Hematopoietic multipotent progenitor cell treated with erythropoietin and hydrocortisone succinate and interleukin-3 and kit ligand, for 17 days (in vitro differentiated cells): ENCODE measurements around the gene PGAP1.

ENCODE experiments used
- DNase-seq: peaks from one replicate; pipeline ENCODE4 v3.0.0-alpha.2; 2015; ENCODE audit warnings: low spot score

PGAP1 gene

GRCh38 chr2:196884368-196884767 lies 42.1 kb downstream of the PGAP1 start:
- DNase-seq, result no peak

DNA sequence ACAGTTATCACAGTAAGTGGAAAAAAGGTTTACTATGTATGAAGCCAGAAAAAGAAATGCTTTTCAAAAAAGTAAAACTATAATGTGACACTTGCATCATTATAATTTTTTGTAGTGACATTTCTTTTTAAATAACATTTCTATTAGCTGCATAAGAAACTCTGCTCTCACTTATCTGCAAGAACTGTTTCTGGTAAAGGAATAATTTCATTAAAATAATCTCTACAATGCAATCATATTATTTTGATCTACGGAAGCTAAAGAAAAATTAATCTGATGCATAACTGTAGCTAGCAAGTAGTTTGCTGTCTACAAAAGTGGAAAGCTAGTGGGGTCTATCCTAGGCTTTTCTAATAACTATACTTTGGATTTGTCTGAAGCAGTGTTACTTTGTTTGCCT lies 50.1 kb downstream of the PGAP1 start:
- DNase-seq, result no peak

- no peak for DNase-seq
These were observed 51.1 kb downstream of the PGAP1 start for GRCh38 chr2:196875414-196875813.

- DNase-seq, result no peak
These were observed 53.0 kb downstream of the PGAP1 start for GRCh38 chr2:196873511-196873910.

DNA sequence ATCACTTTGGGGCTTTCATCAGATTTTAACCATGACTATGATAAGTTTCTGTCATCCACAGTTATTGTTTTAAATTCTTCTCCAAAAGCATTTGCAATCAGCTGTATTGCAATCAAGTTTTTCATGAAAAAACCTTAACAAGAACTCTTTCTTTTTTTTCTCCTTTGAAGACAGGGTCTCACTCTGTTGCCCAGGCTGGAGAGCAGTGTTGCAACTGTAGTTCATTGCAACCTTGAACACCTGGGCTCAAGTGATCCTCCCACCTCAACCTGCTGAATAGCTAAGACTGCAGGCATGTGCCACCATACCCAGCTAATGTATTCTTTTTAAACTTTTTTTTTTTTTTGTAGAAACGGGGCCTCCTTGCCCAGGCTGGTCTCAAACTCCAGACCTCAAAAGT lies 71.9 kb downstream of the PGAP1 start:
- DNase-seq, result no peak

DNA sequence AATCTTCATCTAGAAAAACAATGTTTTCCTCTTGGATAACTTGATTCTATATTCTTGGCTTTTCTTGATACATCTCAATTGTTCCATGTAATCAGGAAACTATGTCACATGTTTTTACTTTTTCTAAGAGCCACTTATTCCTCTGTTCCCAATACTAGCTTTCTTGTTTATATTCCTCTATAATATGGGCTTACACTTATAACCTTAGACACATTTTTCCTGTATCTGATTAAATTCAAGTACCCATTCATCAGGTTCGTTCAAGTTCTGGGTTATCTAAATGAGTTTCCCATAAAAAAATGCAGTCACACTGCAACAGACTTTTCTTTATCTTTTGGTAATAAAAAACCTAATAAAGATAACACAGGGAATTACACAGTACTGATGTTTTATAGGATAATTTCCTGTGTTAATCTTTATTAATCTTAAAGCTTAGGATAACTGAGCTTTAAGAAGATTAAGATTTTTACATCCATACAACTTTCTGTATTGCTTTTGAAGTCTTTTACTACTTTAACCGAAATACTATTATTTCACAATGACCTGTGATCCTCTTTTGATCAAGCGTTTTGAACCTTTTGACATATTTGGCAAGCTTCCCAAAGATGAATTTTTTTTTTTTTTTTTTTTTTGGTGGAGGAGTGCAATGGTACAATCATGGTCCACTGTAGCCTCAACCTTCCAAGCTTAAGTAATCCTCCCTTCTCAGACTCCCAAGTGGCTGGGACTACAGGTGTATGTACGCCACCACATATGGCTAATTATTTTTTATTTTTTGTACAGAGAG lies 73.0 kb downstream of the PGAP1 start:
- no peak for DNase-seq

- no peak for DNase-seq
These were observed 75.4 kb downstream of the PGAP1 start for GRCh38 chr2:196851088-196851487.

DNA sequence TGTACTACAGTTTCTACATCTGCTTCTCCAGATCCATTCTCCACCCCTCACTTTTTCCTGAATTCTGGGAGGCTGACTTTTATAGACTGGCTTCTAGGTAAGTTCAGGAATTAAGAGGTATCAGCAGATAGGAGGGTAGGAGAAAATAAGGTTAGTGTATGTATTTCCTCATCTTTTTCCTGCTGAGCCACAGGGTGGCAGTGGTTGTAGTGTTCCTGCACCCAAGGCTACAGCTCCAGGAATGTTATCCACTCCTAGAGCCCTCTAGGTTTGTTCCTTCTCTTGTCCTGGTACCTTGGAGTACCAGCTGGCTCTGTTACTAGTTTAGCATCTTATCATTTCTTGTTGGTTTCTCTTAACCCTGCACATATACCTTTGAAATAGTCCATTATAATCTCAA lies 76.6 kb downstream of the PGAP1 start:
- DNase-seq, result no peak

GRCh38 chr2:196846295-196846694 lies 80.2 kb downstream of the PGAP1 start:
- DNase-seq, result no peak

DNA sequence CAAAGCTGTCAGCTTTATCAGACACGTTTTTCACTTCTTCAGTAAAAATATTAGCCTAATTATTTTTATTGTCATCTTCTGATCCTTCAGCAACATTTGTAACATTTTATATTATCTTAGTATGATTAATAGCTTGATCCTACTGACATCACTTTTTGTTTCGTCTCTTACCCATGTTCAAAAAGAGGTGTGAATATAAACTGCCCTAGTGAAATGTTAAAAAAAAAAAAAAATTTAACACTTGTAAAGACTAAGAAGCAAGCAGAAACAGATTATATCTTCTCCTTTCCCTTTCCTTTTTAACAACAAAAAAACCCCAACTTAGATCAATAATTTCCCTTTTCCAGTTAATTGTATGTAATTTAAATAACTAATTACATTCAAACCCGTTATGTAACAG lies 81.1 kb downstream of the PGAP1 start:
- DNase-seq, result no peak

DNA sequence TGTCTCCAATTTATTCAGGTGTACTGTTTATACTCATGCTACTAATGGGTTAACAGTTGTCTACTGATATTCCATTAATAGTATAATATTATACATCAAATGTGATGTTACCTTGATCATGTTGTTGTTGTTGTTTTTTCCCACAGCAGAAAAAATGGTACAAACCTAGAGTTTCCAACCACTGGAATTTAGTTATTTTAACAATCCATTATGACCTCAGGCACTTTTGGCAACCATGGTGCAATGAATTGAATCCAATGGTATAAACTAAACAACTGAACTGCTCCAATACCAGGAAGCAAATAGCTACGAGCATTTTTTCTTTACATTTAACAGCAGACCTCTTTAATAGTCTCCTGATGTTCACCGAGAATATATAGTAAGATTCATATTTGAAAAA lies 86.3 kb downstream of the PGAP1 start:
- DNase-seq, result no peak

- DNase-seq, result no peak
These were observed 86.9 kb downstream of the PGAP1 start for GRCh38 chr2:196839574-196839973.

DNA sequence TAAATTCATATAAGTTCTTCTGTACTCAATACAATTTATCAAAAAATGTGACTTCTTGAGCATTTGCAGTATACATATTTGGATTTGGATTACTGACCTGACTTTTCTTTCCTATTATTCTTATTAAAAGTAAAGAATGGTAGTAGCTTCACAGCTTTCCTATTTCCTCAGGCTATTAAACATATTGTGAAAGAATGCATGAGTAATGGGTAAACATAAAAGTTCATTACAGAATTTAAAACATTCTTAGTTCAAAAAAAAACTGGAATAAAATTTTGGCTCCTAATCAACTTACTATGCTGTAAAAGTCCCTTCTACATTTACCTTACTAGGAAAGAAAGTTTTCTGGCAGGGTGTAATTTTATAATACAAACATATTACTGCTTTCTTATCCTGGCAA lies 90.1 kb downstream of the PGAP1 start:
- DNase-seq, result no peak

DNA sequence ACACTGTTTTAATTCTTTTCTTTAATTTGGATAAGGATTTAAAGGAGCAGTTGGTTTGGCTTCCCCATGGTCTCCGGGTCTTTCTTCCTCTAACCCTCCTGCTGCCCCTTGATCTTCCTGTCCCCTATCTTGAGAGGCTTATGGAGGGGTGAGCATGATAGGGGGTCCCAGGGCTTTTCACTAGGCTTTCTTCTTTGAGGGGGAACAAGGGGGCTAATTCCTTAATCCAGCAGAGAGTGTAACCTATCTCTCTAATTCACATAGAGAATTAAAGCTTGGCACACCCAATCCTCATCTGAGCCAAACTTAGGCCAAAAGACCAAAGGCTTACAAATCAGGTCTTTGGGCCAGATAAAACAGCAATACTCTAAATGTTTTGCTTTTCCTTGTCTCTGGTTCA lies 95.8 kb downstream of the PGAP1 start:
- DNase-seq, result no peak

GRCh38 chr2:196827356-196827755 lies 99.2 kb downstream of the PGAP1 start:
- DNase-seq, result no peak

DNA sequence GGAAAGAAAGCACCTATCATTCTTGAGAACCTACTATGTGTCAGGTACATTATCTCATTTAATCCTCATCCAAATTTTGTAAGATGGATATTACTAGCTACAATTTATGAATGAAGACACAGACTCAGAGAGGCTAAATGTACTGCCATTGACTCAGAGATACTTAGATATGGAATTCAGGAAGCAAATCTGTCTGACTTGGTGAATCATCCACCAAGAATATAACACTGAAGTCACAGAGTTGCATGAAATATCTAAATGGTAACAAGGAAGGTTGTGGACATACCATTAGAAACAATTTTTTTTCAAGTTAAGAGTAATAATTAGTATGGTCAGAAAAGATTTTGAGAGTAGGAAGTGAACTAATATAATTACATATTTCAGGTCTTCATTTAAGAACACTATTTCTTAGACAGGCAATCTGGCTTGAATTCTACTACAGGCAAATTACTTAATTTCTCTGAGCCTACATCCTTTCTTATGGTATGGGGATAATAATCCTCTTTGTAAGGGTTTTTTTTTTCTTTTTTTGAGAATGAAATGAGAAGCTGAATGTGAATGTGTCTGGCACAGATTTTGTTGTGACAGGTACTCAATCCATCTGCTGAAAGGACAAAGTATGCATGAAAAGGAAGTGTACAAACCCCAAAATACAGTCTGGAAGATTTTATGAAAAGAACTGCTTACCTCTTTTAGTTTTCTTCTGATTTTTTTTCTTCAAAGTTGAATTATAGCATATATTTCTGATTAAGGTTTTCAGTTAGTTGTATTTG lies 102.6 kb downstream of the PGAP1 start:
- DNase-seq, result no peak

DNA sequence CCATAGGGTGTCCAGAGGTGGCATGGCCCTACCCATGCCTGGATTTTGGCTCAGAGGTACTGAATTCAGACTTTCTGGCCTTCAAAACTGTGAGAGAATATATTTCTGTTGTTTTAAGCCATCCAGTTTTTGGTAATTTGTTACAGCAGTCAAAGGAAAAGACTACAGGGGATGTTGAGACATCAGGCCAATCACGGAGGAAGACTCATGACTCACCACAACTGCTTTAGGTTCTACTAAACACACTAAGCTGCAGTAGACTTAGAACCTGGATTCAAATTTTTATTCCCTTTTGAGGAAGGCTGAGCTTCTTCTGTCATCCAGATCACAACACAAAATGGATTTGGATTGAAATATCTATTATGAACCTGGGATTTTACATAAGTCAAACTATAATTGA lies 105.3 kb downstream of the PGAP1 start:
- no peak for DNase-seq

DNA sequence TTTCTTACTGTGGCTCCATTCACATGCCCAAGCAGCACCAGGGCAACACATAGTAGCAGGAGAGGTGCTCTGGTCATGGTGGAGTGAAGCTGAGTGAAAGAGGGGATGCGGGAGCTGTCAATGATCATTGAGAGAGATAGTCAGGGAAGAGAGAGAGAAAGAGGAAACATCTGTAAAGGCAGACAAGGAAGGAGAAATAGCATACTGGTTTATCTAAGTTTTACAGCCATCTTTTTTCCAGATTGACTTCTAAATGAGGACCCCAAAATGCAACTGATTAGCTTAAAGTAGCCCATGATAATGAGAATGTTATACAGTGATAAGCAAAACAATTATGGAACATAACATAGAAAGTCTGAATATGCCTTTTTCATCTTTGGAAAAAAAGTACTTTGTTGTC lies 117.2 kb downstream of the PGAP1 start, which contains the start of gene C2orf66:
Gene C2orf66, minus strand, starts transcription at position 96 of the 400 bp plus-strand sequence. Its CDS starts 19 bp downstream, at position 77.
- DNase-seq, result no peak

- no peak for DNase-seq
These were observed 118.3 kb downstream of the PGAP1 start for GRCh38 chr2:196808083-196808665.

- no peak for DNase-seq
These were observed 122.1 kb downstream of the PGAP1 start for GRCh38 chr2:196804381-196804780.

- DNase-seq, result no peak
These were observed 124.1 kb downstream of the PGAP1 start for GRCh38 chr2:196802401-196802800.

GRCh38 chr2:196801674-196802261 lies 124.7 kb downstream of the PGAP1 start:
- DNase-seq, result no peak

GRCh38 chr2:196798980-196799379 lies 127.5 kb downstream of the PGAP1 start:
- DNase-seq, result no peak
